SW 1271 (cell line): ENCODE results near the gene NR1I3.
"Not testable (repeated sequence)": the region's sequence is repeated elsewhere in the genome, so short reads cannot be mapped to it uniquely, and the experiment has no call there.

Experiments
- DNase-seq, 2 experiments: peaks; one replicate each; lab custom pipeline; 2025; lab: John Stamatoyannopoulos, UW

Gene NR1I3

DNA sequence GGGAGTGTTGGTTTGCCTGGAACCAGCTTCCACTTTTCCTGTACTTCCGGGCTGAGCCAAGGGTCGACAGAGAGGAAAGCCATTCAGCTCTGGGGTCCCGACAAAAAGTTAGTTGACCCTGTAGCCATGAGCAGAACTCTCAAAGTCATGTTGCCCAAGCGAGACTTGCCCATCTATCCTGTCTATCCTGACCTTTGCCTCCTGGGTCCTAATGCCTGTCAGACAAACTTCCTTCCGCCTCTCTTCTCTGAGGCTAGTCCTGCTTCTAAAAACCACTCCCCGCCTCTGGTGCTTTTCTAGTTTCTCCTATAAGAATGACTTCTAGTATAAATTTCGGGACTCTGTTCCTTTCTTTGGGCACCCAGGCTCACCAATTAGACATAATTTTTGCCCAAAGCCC lies 12.8 kb upstream of the NR1I3 start:
- no peak for DNase-seq

GRCh38 chr1:161250100-161250499 lies 12.1 kb upstream of the NR1I3 start:
- DNase-seq, result not testable (repeated sequence)

DNA sequence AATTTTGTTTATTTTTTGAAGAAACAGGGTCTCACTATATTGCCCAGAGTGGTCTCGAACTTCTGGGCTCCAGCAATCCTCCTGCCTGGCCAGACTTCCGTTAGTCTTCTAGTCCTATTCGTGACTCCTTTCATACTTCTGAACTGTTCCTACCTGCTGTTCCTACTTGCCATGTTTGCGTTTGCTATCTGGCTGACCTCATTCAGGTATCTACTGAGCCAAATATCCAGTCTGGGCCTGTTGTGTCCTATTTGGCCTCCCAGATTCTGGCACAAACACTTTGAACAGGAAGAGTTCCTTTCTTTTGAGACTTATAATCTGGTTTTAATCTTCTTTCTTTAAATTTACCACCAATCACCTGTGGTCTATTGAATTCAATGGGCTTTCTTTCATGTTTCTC lies 6.9 kb upstream of the NR1I3 start:
- DNase-seq, result no peak

DNA sequence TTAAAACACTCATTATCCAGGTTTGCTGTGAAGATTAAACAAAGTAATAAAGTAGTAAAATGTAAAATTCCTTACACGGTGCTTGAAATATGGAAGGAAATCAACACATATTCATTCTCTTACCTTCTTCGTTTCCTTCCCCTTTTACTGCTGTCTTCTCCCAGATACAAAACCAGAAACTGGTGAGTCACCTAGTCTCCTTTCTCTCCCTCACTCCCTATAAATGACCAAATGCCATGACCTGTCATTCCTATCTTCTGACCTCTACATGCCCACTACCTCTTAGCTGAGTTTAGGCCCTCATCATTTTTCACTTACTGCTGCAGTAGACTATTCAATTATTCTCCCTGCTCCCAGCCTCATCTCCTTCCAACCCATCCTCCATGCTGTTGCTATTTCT lies 4.3 kb upstream of the NR1I3 start:
- DNase-seq, result no peak

DNA sequence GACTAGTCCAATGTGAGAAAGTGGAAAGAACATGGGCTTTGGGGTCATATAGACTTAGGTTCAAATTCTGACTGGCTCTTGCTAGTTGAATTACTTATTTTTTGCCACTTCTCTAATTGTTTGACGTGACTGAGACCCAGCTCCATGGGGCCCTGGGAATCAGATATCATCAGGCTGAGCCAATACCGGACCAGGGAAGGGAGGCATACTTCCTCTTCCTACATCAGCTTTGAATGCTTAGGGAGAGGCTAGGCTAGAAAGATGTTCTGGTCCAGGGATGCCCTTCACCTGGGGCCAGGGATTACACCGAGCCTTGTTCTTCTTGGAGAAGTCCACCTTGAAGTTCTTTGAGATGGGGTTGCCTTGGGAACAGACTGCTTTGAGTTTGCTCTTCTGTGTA lies 3.7 kb upstream of the NR1I3 start:
- DNase-seq, result no peak

DNA sequence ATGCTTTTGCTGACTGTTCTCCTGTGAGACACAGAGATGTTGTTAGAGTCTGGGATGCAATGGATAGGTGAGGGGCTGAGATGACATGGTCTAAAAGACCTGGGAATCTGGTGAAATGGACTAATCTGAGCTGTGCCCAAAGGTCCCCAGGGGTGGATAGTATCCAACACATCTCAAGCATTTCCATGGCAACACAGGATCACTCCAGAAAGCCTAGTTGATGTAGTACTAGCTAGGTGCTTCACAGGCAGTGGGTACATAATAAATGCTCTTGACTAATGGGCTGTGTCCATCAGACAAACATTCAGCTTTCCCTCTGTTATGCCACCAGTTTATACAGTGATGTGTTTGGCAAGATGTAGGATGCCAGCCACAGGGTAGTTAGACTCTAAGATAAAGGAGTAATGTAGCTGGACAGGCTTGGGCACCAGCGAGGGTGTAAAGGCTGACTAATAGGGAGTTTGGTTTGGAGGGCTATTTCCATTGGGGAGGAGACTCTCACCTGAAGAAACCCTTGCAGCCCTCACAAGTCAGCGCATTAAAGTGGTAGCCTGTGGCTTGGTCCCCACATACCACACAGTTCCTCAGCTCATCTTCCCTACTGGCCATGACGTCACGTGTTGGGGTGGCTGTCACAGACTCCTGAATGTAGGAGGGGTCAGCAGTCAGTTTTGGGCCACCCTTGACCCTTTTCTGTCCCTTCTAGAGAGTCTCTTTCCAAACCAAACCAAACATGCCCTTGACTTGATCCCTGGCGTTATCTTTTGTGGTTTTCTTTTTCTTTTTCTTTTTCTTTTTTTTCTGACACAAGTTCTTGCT lies 1.8 kb downstream of the NR1I3 start:
- DNase-seq, result no peak

- DNase-seq, result no peak
Measured at GRCh38 chr1:161233102-161233501, 4.9 kb downstream of the NR1I3 start.

- DNase-seq, result no peak
Measured at GRCh38 chr1:161230762-161231161, 7.2 kb downstream of the NR1I3 start.

GRCh38 chr1:161229896-161230295 lies 8.1 kb downstream of the NR1I3 start:
- no peak for DNase-seq

GRCh38 chr1:161228032-161228431 lies 10.0 kb downstream of the NR1I3 start:
- no peak for DNase-seq

DNA sequence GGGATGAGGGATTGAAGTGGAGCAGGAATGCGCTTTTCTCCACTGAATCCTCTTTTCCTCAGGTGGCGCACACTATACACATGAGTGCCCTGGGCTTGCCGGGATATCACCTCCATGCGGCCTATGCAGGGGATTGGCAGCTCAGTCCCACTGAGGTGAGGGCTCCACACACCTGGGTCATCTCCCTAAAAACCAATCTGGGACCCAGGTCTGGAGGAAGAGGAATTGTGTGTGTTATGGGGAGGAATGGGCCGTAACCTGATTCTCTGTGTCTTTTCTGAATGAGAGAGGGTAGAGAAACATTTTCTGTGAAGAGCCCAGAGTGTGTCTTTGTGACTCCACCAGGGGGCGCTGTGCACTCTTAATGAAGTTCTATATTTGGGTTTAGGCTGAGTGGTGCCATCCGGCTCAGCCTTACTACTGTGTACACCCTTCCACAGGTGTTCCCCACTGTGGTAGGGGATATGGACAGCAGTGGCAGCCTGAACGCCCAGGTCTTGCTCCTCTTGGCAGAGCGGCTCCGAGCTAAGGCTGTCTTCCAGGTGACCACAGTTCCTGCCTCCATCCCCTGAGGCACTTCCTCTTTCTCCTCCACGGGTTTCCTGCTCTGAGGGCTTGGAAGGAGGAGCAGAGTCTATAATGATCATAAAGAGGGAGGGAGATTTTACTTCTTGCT lies 10.7 kb downstream of the NR1I3 start:
- DNase-seq, result peak in 1 of 2 experiments; percentile 28

DNA sequence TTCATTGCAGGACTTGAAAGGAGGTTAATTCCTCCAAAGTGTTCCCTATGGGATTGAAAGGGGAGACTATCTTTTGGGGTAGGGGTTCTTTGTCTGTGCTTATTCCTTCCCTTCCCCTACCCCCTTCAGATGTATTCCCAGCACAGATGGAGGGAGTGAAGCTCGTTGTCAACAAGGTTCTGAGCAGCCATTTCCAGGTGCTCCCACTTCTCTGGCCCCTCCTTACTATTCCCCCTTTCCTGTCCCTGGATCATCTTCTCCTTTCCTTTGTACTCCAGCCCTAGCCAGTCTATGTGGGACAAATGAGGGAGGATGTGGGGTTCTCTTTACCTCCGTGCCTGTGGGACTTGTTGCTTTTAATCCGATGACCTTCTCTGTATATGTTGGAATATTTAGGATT lies 11.2 kb downstream of the NR1I3 start:
- no peak for DNase-seq

- DNase-seq, result no peak
Measured at GRCh38 chr1:161226320-161226711, 11.7 kb downstream of the NR1I3 start.

GRCh38 chr1:161225534-161226319 lies 12.3 kb downstream of the NR1I3 start, which contains the start of gene TOMM40L:
TSS of gene TOMM40L (plus strand) at chr1:161226060. CDS start at chr1:161226490, 430 bp downstream.
- no peak for DNase-seq

GRCh38 chr1:161225178-161225533 lies 12.8 kb downstream of the NR1I3 start:
- no peak for DNase-seq

- not testable (repeated sequence) for DNase-seq
Measured at GRCh38 chr1:161224695-161225087, 13.3 kb downstream of the NR1I3 start.

- DNase-seq, result no peak
Measured at GRCh38 chr1:161223805-161224694, 14.0 kb downstream of the NR1I3 start.

GRCh38 chr1:161222175-161223019 lies 15.6 kb downstream of the NR1I3 start:
- no peak for DNase-seq

DNA sequence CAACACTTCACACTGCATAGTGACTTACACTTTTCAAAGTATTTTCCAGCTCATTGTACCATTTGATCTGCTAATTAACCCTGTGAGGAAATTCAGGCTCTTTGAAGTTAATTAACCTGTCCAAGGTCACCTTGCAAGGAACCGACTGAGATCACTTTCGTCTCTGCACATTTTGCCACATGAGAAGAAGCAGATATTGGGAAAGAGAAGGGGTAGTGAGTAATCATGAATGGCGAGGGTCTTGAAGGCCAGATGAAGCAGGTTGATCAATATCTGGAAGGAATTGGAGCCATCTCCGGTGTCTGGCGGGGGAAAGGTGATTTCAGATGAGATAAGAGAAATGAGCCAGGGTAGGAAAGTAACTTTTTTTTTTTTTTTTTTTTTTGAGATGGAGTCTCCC lies 18.0 kb downstream of the NR1I3 start:
- DNase-seq, result no peak

DNA sequence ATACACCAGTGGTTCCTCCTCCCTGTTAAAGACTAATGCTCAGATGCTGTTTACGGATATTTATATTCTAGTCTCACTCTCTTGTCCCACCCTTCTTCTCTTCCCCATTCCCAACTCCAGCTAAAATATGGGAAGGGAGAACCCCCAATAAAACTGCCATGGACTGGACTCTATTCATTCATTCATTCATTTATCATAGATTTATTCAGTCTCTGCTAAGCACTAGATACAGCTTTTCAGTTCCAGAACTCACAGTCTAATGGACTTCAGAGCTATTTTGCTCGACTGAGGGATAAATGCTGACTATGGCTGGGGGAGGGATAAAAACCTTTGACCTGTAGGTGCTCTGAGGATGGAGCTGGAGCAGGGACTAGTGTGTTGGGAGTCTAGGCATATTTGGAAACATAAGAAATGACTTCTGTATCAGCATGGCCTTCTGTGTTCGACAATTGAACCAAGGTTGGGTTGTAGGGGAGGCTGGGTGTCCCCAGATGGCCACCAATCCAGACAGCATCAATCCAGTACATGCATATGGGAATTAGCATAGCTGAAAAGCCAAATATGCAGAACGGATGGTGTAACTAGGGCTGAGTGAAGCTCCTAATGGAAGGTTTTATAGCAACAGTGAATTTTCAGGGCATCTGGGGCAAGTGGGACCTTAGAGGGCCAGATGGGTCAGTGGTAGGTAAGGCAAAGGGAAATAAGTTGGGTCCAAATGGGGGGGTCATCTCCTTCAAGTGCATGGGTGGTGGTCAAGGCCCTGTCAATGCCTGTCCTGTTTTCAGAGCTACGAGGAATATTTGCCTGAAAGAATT lies 18.7 kb downstream of the NR1I3 start:
- DNase-seq, result no peak
